ENCODE data around the gene EFHC1. TPM values are rescaled to one million over a fixed set of nuclear protein-coding genes. Genes with fewer than 3 reads are reported as not detected.

EFHC1 gene
- total and polyA plus RNA-seq, 3 donors from 2014 or later = 41.8 to 133 (median 62.9) TPM

DNA sequence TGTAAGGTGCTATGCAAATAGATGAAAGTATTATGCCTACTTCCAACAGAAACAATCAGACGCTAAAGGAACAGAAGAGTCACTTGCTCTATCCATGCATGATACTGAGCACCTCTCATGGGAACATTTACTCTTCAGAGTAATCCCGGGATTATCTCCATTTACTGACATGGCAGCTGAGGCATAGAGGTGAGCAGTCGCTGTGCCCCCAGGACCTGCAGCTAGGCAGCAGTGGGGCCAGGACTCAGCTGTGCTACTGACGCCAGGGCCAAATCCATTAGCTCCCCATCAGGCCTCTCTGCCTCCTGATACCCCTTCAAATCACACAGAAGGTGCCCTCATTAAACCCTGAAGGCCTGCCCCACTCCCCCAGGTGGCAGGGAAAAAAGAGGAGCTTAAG lies 104.8 kb downstream of the EFHC1 start:
- no peaks in the 10 kb centered on the region for H3K36me3 ChIP-seq (ENCODE audit: low read depth, missing control alignments)
- no peak for DNase-seq
- H3K4me1 ChIP-seq = peaks cover 13% of the 10 kb centered on the region
- no peak for TF ChIP-seq POLR2A (IDR thresholded peaks at IDR 0.05)
- TF ChIP-seq, protein P1, sequence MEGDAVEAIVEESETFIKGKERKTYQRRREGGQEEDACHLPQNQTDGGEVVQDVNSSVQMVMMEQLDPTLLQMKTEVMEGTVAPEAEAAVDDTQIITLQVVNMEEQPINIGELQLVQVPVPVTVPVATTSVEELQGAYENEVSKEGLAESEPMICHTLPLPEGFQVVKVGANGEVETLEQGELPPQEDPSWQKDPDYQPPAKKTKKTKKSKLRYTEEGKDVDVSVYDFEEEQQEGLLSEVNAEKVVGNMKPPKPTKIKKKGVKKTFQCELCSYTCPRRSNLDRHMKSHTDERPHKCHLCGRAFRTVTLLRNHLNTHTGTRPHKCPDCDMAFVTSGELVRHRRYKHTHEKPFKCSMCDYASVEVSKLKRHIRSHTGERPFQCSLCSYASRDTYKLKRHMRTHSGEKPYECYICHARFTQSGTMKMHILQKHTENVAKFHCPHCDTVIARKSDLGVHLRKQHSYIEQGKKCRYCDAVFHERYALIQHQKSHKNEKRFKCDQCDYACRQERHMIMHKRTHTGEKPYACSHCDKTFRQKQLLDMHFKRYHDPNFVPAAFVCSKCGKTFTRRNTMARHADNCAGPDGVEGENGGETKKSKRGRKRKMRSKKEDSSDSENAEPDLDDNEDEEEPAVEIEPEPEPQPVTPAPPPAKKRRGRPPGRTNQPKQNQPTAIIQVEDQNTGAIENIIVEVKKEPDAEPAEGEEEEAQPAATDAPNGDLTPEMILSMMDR (IDR thresholded peaks at IDR 0.05) = no peak
- 85 to 90% methylated on average over 4 of the region's 4 CpGs for WGBS, 2 donors
- H3K27ac ChIP-seq = no peak overlapping the region
- intact Hi-C loops (cut with DNase I; ENCODE audit: low total_unique reads) = no loop called here
- no peaks in the 10 kb centered on the region for H3K27me3 ChIP-seq
- no peaks in the 10 kb centered on the region for H3K9me3 ChIP-seq
- no peak overlapping the region for H3K4me3 ChIP-seq

DNA sequence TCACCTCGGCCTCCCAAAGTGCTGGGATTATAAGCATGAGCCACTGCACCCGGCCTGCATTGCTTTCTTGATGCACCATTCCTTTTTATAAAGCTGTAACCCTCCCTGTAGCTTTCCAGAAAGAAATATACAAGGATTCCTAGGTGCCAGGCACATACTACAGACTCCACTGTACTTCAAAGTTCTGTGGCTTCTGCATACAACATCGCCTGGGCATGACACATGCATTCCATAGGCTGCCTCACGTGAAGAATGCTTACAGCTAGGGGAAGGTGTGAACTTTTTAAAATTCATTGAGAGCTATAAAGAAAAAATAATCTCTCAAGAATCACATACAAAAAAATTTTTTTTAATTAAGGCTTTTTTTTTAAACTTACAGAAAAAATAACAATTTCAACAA lies 106.5 kb downstream of the EFHC1 start:
- Histone ChIP-seq H3K36me3 (ENCODE audit: low read depth, missing control alignments) (no peaks in the 10 kb centered on the region), H3K4me1 (peaks cover 13% of the 10 kb centered on the region), H3K9me3 (no peaks in the 10 kb centered on the region), H3K4me3 (no peak overlapping the region), H3K27ac (no peak overlapping the region), H3K27me3 (no peaks in the 10 kb centered on the region)
- intact Hi-C loops (cut with DNase I; ENCODE audit: low total_unique reads) = no loop called here
- DNase-seq = no peak
- 92 to 94% methylated on average over 4 of the region's 4 CpGs for WGBS, 2 donors
- TF ChIP-seq, protein P1 (IDR thresholded peaks at IDR 0.05) = no peak
- TF ChIP-seq POLR2A (IDR thresholded peaks at IDR 0.05) = no peak

DNA sequence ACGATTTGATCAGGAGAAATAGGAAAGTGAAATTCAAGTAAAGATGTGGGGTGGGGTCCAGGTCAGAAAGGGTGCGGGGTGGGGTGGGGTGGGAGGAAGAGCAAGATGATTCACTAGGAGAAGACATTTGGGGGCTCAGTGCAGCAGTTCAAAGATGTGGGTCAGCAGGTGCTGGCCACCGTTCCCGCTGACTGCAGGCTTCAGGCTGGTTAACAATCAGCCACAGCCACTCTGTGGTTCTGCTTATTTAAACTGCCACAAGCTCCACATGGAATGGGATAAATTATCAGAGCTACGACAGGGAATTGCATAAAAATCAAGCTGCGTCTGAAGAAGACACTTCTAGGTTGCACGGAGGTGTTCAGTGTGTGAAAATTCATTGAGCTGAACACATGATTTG lies 107.3 kb downstream of the EFHC1 start:
- H3K4me1 ChIP-seq = peaks cover 7% of the 10 kb centered on the region
- TF ChIP-seq POLR2A (IDR thresholded peaks at IDR 0.05) = no peak
- TF ChIP-seq, protein P1 (IDR thresholded peaks at IDR 0.05) = no peak
- DNase-seq = no peak

DNA sequence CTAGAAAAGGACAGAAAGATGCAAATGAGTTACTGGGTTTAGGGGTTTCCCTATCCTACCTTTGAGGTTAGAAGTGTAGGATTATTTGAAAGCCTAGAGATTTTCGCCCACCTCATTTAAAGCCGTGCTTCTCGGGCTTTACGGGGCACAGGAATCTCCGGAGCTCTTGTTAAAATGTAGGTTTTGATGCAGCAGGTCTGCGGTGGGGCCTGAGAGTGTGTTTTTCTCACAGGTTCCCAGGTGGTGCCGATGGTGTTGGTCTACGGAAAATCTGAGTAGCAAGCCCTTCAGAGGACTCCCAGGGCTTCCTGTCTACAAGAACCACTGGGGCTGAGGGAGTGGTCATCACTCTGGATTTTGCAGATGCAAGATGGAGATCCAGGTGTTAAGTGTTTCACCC lies 109.2 kb downstream of the EFHC1 start:
- Histone ChIP-seq H3K4me1 (peaks cover 3% of the 10 kb centered on the region), H3K36me3 (ENCODE audit: low read depth, missing control alignments) (no peaks in the 10 kb centered on the region), H3K9me3 (no peaks in the 10 kb centered on the region), H3K27me3 (no peaks in the 10 kb centered on the region), H3K4me3 (no peak overlapping the region), H3K27ac (no peak overlapping the region)
- intact Hi-C loops (cut with DNase I; ENCODE audit: low total_unique reads) = no loop called here
- TF ChIP-seq, protein P1 (IDR thresholded peaks at IDR 0.05) = no peak
- TF ChIP-seq POLR2A (IDR thresholded peaks at IDR 0.05) = no peak
- no peak for DNase-seq
- WGBS, 2 donors = 88 to 96% methylated on average over 8 of the region's 8 CpGs

More for the DNA sequence above, 107.3 kb downstream of the EFHC1 start:
- H3K36me3 ChIP-seq (ENCODE audit: low read depth, missing control alignments) = no peaks in the 10 kb centered on the region
- H3K9me3 ChIP-seq = no peaks in the 10 kb centered on the region
- 95 to 98% methylated on average over 7 of the region's 7 CpGs for WGBS, 2 donors
- no peak overlapping the region for H3K4me3 ChIP-seq
- H3K27me3 ChIP-seq = no peaks in the 10 kb centered on the region
- H3K27ac ChIP-seq = no peak overlapping the region
- intact Hi-C loops (cut with DNase I; ENCODE audit: low total_unique reads) = no loop called here

DNA sequence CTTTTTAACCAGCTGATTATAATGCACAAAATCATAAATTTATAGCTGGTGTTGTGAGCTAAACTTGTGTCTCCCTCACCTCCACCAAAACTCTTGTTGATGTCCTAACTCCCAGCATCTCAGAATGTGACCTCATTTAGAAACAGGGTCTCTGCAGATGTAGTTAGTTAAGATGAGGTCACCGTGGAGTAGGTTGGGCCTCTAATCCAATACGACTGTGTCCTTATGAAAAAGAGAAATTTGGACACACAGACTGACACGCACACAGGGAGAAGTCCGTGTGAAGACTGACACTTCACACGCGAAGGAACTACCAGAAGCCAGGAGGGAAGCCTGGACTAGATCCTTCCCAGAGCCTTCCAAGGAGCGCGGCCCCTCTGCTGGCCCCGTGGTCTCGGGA lies 110.2 kb downstream of the EFHC1 start:
- Histone ChIP-seq H3K36me3 (ENCODE audit: low read depth, missing control alignments) (no peaks in the 10 kb centered on the region), H3K4me3 (no peak overlapping the region), H3K27me3 (no peaks in the 10 kb centered on the region)

More for the DNA sequence above, 110.2 kb downstream of the EFHC1 start:
- H3K4me1 ChIP-seq = peaks cover 3% of the 10 kb centered on the region
- no peak overlapping the region for H3K27ac ChIP-seq
- intact Hi-C loops (cut with DNase I; ENCODE audit: low total_unique reads) = no loop called here
- no peak for TF ChIP-seq POLR2A (IDR thresholded peaks at IDR 0.05)
- TF ChIP-seq, protein P1 (IDR thresholded peaks at IDR 0.05) = no peak
- 90 to 95% methylated on average over 10 of the region's 10 CpGs for WGBS, 2 donors
- no peaks in the 10 kb centered on the region for H3K9me3 ChIP-seq
- no peak for DNase-seq
